Measurements from ENCODE around the gene RPTOR.

DNA sequence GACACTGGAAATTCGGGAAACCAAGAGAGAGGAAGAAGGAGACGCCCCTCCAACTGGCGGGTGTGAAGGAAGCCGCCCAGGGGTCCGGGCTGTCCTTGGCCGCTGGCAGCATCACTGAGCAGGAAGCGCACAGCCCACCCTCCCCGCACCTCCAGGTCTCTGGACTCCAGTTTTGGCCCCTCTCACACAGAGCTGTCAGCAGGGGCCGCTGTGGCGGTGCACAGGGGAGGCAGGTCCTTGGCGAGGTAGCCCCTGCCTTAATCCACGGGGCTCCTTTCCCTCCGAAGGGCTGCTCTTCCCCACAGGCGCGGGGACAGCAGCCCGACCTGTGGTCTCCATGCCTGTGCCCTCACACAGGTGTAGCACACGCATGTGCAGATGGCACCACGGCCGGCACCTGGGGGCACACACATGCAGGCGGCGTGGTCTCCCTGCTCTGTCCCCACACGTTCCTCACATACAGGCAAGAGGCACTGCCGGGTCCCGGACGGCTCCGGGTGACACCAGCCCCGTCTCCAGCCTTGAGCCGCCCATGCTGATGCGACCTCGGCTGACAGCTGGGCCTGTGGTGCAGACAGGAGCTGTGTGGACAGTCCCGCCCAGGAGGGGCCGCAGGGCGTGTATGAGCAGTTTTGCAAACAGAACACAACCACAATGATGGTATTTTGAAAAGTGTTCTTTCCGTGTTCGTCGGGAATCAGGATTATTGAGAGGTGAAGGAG lies 420.4 kb downstream of the RPTOR start:
- TF ChIP-seq EZH2 (IDR thresholded peaks at IDR 0.05; ENCODE audit: insufficient read depth, poor library complexity, severe bottlenecking) (no peak), EZH2phosphoT487 (IDR thresholded peaks at IDR 0.05; ENCODE audit: insufficient read depth, low read depth) (no peak)
